HG03432 (cell line): ENCODE results near the gene ADGRG3.

Experiments
- ATAC-seq: cut with Tn5 transposase; IDR thresholded peaks from one replicate; pipeline ENCODE4 v1.9.1; 2021; ENCODE audit warnings: mild to moderate bottlenecking, moderate library complexity; ENCODE audit not compliant: unreplicated experiment

The ADGRG3 gene

DNA sequence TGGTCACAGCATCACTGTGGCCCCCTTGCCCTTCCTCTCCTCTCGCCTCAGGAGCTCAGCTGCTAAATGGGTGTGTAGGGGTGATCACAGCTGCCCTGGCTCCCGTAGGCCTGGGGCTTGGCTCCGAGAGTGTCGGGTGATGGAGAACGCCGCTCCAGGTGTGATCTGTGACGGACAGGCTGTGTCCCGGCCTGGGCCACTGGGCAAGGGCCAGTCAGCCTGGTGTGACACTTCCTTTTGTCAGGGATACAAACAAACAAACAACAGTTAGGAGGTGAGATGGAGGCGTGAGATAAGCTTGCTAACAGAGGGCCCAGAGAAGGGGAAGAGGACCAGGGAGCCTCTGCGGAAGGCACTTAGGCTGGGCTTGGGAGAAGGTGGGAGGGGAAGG, 37.7 kb upstream of the ADGRG3 start:
- no peak for ATAC-seq

DNA sequence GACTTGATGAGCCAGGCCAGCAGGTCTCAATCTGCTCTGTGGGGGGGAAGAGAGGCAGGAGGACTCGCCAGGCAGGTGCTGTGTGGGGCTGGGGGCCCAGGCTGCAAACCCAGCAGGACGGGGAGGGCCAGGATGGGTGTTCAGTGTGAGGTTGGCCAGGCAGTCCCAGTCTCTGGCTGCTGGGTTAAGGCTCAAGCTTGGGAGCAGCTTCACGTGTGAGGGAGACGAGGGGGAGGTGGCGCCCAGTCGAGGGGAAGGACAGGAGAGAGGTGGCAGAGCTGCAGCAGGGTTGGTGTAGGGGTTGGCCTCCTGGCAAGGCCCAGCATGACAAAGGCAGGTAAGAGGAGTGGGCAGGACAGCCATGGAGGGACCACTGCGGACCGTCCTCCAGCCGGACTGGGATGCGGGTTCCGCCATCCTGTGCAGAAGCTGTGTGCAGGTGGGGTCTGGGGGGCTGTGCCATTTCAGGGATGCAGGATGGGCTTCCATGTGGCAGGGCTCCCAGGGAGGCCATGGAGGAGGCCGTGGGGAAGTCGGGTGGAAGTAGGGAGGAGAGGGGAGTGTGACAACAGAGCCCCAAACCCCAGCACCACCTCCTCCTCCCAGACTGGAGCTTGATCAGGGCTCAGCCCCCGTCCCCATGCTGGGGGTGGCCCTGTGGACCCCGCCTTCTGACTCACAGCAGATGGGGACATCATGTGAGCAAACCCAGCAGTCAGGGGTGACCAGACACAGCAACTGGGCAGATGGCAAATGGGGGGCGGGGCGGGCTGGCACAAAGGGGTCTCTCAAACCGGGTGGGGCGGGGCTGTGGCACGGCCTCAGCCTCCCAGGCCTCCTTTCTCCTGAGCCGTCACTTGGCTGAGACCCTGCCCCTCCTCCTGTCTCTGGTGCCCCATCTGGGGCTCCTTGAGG, 36.9 kb upstream of the ADGRG3 start:
- ATAC-seq, result no peak

DNA sequence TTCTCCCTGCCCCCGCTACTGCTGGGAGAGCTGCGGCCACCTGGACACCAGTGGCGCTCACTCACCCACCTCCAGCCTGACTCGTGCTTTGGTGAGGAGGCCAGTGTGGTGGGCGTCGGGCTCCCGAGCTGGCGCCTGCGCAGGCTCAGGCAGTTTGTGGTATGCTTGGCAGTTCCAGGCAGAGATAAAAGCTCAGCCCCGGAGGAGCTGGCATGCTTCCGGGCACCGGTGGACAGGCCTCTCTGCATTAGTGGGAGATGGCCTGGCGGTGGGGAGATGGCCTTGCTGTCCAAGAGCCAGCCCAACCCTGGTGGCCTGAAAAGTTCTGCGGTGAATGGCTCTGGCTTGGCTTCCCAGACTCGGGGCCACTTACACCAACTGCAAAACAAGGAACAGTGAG, 35.5 kb upstream of the ADGRG3 start:
- no peak for ATAC-seq

DNA sequence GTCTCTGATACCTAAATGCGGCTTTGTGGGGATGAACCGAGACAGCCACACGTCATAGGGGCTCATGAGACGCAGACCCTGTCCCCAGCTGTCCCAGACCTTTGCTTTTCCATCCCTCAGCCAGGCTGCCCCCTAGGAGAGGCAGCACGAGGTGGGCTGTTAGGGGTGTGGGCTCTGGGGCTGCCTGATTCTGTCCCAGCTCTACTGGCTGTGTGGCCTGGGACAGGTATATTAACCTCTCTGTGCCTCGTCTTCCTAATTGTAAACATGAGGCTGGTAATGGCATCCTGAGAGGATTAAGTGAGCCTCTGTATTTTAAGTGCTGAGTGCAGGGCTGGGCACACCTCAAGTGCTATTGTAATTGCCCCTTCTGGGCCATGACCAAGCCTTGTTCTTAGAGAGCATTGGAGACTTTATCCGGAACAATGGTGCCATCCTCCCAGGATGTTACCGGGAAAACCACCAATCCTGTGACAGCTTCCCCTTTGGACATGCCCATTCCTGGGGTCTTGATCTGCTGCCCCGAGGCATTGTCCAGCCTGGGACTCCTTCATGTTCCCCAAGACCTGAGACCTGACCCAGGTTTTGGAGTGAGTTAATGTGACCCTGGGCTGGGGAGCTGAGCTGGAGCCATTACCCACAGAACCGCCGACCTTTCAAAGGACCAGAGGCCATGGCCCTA, 34.6 kb upstream of the ADGRG3 start:
- ATAC-seq, result no peak

DNA sequence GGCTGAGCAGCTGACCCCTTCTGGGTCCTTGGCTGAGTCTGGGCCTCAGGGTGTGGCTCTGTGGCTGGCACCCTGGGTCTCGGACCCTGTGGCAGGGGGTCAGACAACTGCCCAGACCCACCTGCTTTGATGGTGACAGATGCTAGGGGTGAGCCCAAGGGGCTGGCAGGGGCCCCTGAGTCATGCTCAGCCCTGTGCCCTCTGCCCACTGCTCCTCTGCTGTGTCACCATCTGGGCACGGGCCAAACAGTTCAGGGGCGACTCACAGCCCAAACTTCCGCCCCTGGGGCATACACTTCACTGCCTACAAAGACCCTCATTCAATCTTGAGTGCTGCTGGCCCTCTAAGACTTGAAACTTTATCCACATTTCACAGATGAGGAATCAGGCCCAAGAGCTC, 33.9 kb upstream of the ADGRG3 start:
- ATAC-seq, result no peak

DNA sequence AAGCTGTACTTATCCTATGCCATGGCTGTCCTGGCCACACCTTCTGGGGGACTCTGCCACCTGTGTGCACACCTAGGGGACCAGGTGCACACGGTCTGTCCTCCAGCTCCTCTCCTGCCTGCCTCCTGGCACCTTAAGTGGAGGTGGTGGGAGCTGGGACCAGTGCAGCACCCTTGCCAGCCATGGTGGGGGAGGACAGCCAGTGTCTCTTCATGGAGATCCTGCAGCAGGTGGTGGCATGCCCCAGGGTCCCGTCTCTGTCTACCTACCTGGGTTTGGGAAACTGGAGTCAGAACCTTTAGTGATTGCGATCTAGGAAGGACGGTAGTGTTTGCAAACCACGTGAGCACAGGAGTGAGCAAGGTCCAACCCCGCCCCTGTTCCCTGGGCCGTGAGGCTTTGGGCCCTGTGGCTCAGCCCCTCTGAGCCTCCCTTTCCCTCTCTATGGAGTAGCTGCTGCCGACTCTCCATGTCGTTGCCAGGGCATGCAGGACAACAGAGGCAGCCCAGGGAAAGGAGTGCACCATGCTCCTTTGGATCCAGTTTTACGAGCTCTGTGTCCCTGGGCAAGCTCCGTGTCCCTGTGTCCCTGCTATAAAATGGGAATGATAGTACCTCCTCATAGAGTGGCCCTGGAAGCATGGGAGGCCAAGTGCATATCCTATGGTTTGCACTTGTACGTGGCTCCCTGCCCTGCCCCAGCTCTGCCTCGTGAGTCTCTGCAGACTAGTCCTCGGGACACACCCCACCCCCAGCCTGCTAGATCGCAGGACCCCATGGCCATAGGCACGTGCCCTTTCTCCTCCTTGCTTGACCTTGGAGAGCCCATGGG, 32.6 kb upstream of the ADGRG3 start:
- ATAC-seq, result no peak

DNA sequence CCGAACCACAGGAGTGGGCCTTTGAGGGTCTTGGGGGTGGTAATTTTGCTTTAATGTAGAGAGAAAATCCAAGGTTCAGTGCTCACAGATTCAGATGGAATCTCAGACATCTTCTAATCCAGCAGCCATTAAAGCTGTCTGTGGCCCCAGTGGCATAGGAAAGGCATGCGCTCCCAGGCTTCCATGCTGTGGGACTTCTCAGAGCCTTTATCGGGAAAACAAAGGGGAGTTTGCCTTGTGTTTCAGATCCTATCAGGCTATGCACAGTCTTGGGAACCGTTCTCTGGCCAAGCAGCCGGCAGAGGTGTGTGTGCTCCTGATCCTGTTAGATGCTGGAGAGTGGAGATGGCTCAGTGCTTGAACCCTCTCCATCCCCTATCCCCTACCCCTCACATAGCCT, 31.9 kb upstream of the ADGRG3 start:
- no peak for ATAC-seq

DNA sequence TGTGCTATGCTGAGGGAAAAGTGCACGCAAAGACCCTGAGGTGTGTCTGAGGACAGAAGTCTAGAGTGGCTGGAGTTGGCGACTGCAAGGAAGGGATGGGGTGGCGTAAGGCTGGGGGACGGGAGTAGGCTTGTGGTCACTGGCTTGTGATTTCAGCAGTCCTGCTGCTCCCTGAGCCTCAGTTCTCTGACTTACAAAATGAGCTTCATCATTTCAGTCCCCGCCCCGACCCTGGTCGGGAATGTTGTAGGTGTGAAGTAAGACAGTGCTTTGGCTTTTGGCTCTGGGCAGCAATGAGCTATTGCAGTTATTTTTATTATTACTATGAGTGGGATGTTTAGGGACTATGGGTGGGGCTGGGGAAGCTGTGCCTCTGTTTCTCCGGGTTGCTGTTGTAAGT, 31.1 kb upstream of the ADGRG3 start:
- ATAC-seq, result no peak

DNA sequence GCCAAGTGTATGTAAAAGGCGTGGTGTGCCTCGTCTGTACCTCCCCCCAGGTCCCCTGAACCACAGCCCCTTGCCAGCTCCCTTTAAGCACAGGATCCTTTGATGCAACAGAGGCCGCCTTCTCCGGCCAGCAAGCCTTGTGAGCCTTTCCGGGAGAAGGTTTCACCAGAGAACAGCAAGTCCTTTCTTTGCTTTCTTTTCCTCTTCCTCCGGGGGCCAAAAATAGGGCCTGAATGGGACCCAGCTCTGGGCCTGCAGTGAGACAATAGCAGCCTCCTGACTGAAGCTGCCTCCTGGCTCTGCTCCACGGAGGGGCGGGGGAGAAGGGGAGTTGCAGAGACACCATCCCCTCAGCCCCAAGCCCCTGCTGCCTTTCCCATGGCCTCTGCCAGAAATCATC, 30.7 kb upstream of the ADGRG3 start:
- no peak for ATAC-seq

DNA sequence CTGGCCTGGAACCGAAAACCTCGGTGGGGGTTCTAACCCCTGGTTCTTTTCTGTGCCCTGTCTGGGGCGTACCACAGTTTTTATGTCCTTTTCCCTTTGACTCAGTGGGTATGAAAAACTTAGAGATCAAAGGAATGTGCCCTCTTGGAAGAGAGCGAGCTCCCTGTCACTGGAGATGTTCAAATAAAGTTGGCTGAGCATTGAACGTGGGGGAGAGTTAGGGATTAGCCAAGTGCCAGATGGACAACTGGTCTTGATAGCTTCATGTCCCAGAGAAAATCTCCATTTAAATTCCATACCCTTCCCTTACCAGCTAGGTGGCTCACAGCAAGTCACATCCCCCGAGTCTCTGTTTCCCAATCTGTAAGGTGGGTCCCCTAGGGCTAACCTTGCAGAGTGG, 30.1 kb upstream of the ADGRG3 start:
- ATAC-seq, result no peak

DNA sequence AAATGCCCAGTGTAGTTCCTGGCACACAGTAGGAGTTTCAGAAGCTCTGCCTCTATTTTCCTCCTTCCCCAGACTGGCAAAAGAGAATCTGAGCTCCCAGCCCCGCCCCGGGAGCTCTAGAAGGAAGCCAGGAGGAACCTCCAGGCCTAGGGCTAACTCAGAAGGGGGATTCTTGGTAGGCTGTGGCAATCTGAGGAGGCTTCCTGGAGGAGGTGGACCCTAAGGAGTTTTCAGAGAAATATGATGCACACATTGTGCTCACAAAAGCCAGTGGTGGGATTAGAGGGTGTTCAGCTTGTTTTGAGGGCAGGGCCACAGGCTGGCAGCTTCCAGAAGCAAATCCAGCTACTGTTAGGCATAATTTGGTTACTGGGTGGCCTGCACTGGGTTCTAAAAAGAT, 29.7 kb upstream of the ADGRG3 start:
- ATAC-seq, result no peak

DNA sequence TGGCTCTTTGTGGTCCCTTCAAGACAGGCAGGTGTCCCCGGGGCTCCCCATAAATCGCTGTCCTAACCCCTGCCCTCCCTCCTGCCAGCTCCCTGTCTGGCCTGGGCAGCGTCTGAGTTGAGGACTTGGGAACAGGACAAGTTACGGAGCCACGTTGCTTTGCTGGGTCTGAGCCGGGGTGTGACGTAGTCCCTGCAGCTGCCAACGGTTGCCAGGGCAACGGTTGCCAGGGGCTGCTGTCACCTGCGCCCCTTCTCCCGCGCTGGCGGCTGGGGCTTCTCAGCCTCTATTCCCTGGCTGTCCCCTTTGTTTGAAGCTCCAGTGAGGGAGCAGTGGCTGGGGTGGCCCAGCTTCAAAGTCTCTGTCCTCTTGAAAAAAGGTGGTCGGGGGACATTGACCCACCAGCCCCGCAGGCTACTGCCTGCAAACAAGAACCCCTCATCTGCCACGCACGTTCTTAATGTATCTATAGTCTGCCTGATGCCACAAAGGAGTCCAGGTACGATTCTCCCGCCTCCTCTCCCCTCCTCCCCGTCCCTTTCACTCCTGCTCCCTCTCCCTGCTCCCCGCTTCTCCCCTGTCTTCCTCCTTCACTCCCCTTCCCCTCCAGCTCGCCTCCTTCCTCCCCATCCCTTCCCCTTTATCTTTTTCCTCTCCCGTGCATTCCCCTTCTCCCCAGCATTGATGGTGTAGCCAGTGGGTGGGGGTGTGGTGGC, 28.8 kb upstream of the ADGRG3 start:
- ATAC-seq, result no peak

DNA sequence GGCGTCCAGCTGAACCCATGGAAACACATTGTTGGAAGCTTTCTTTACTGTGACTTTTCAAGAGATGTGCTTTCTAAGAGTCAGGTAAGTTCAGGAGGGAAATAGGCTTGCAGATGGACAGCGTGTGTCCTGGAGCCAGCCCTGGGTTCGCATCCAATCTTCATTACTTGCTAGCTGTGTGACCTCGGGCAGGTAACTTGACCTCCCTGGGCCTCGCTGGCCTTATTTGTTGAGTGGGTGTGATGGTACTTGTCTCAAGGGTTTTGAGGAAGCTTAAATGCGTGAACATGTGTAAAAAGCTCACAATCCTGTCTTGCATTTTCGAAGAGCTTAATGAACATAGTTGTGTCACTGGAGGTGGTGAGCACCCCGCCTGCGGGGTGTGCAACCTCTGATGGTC, 27.9 kb upstream of the ADGRG3 start:
- ATAC-seq, result no peak

DNA sequence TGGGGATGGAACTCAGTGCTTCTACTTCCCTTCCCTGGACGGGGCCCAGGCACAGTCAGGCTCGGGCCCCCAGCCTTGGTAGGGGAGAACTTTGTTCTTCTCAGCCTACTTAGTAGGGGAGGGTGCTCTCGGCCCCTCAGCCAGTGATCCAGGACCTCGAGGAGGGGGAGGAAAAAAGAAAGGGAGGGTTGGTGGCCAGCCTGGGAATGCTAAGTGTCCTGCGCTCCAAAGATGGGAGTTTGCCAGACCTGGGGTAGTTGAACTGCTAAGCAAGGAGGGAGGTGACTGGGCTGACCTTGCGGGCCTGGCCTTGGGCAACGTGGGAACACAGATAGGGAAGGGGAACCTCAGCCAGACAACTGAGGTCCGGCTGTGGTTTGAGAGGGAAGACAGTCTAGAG, 27.5 kb upstream of the ADGRG3 start:
- no peak for ATAC-seq

DNA sequence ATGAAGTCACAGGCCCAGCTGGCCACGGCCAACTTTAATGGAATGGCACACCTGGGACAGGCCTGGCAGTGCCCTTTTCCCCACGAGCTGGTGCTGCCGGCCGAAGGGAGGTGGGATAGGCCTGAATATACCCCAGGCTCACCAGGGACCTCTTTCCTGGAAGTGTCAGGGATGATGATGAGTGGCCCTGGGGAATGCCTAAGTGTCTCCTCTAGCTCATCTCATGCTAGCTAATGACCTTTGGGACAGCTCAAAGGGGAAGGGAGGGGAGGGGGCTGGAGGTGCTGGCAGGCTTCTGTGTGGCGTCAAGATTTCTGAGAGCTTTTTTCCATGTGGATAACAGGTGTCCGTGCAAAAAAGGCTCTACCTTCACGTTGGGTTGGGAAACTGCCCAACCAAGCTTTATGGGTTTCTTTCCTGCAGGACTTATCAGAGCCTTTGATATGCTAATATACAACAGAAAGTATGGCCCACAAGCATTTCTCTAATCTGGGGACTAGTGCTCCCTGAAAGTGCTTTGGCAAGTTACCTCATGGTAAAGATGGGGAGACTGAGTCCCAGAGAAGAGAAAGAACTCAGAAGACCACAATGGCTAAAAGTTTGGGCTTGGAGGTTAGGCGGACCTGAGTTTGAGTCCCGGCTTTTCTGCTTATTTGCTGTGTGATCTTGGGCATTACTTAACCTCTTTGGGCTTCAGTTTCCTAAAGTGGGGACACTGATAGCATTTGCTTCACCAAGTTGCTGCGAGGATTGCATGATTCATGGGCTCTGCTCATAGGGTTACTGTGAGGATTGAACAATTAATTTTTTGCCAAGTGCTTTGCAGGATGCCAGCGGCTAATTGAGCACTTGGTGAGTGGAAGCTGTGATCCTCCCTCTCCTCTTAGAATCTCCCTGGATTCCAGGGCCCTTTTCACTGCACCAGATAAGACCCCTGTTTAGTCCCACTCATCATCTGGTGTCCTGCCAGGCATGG, 25.7 kb upstream of the ADGRG3 start:
- no peak for ATAC-seq

DNA sequence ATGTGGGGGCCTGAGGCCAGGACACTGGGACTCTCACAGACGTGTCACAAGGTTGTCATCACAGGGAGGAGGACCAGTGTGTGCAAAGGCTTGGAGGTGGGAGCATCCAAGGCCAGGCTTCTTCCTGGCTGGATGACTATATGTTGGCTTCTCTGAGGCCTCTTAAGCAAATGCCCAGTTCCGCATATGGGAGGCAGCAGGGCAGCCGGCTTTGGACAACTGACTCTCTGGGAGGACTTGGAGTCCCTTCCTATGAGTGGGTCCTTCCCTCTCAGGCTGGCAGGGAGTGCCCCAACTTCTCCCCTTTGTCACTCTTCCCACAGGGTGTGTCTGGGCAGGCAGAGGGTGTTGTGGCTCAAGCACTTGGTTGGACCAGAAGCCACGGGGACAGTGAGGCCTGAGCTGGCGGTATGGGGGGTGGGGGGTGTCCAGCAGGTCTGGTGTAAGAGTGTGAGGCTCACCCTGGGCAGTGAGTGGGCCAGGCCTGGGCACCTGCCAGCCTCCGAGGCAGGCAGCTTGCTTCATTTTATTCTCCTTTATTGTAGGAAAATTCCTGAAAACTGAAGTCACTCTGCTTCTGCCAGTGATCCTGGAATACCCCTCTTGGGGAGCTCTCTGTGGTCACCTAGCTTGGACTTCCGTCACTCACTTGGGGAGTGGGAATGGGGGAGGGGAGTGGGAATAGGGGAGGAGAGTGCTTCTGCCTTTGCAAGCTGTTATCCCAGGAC, 24.8 kb upstream of the ADGRG3 start:
- ATAC-seq, result no peak

DNA sequence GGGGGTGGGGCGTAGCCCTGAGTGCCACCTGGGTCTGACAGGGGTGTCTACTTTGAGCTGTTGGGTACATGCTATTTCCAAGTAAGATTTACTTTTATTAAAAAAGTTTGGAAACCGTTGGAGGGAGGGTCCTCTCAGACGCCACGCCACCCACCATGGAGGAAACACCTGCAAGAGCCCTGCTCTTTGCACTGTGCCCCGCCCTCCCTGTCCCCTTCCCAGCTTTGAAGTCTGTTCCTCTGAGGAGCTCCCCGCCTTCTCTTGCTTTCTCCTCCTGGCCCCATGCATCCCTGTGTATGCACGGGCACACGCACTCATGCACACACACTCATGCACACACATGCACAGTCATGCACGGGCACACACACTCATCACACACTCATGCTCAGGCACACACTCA, 24.2 kb upstream of the ADGRG3 start:
- ATAC-seq, result no peak

DNA sequence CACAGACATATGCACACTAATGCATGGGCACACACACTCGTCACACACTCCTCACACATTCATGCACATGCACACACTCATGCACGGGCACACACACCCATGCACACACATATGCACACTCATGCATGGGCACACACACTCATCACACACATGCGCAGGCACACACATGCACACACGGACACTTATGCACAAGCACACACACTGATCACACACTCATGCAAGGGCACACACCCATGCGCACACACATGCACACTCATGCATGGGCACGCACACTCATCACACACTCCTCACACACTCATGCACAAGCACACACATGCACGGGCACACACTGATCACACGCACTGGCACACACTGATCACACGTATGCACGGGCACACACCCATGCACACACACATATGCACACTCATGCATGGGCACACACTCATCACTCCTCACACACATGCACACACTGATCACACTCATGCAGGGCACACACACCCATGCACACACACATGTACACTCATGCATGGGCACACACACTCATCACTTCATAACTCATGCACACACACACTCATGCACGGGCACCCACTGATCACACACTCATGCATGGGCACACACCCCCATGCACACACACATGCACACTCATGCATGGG, 23.6 kb upstream of the ADGRG3 start:
- no peak for ATAC-seq

DNA sequence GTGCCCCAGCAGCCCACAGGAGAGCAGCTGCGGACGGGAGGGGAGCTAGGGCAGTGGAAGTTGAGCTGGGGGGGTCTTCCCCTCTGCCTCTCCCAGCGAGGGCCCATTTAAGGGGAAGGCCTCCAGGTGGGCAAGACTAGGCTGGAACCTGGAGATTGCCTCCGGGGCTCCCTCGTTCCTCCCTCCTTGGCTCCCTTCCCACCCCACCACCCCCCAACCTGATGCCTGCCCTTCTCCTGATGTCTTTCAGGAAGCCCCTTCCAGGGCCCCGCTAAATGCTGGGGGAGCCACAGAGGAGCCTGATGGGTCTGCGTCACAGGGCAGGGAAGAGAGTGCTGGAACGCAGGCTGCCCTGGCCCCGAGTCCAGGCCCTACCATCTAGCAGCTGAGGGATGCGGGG, 22.9 kb upstream of the ADGRG3 start:
- ATAC-seq, result no peak
